Stimulated activated CD8-positive, alpha-beta memory T cell treated with anti-CD3 and anti-CD28 coated beads, Interleukin-4, amount 100 ng/mL, for 24 hours (primary cell): ENCODE data around the gene SLC44A3.
A peak's percentile ranks its signal among the peaks of the same experiment; 100 is the strongest.

Source experiments
- DNase-seq: peaks from one replicate; pipeline ENCODE4 v3.0.0-alpha.2; 2020; ENCODE audit warnings: low read depth

Gene SLC44A3, protein sequence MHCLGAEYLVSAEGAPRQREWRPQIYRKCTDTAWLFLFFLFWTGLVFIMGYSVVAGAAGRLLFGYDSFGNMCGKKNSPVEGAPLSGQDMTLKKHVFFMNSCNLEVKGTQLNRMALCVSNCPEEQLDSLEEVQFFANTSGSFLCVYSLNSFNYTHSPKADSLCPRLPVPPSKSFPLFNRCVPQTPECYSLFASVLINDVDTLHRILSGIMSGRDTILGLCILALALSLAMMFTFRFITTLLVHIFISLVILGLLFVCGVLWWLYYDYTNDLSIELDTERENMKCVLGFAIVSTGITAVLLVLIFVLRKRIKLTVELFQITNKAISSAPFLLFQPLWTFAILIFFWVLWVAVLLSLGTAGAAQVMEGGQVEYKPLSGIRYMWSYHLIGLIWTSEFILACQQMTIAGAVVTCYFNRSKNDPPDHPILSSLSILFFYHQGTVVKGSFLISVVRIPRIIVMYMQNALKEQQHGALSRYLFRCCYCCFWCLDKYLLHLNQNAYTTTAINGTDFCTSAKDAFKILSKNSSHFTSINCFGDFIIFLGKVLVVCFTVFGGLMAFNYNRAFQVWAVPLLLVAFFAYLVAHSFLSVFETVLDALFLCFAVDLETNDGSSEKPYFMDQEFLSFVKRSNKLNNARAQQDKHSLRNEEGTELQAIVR

DNA sequence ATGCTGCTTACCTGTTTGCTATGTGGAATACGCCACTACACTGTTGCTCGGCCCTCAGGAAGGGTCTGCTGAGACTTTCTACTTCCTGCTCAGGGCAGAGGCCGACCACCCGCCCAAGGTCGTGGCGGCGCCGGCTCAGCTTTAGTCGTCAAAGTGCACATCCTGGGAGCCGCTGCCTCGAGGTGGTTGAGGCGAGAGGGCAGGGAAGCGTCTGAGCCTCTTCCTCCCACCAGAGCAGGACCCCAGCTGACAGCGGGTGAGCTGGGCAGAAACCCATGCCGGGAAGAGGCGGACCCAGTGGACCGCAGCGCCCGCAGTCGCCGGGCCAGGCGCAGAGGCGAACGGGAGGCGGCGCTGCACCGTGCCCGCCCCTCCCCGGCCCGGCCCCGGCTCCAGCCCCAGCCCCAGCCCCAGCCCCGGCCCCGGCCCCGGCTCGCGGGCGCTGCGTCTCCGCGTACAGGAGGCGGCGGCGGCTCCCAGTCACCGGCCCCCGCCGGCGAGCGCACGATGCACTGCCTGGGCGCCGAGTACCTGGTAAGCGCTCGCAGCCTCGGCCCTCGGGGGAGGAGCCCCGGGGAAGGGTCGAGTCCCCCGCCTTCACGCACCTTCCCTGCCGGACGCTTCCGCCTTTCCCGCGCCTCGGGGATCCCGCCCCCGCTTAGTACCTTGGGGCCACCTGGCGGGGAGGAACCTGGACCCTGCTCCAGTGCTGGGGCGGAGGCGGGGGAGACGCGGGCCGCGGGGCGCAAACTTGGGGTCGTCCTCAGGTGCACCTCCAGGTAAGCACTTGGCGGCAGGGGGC is at the start of gene SLC44A3:
TSS of gene SLC44A3 (plus strand) at position 413 of the 802 bp plus-strand sequence. CDS start at position 508, 95 bp downstream.
- DNase-seq, result peak; percentile 12

DNA sequence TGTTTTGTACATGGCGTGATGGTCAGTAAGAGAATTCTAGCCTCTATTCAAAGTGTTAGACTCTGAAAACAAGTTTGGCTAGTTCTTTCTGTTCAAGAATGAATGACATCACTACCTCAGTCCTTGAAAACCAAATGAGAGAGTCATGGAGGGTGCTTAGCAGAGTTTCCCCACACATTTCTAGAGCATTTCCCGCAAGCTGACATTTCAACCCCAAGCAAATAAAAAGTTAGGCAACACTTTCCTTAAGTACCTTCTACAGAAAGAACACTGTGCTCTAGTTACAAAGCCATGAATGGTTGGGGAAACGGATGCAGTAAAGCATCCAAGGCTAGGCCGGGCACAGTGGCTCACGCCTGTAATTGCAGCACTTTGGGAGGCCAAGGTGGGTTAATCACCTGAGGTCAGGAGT is 47.9 kb upstream of the SLC44A3 start:
- no peak for DNase-seq

DNA sequence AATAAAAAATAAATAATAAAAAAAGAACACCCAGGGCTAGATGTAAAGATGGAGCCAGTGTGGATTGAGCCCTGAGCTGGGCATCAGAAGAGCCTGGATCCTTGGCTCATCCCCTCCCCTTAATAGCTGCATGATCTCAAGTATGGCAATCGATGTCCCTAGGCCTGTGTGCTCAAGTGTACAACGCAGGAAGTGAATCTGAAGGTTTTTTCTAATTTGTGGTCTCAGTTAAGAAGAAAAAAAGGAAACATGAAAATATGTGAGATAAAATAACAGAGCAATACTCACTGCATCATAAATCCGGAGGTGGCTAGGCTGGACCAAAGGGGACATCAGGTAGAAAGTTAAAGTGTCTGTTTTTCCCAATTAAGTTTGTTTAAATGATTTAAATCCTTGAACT is 47.3 kb upstream of the SLC44A3 start:
- no peak for DNase-seq

DNA sequence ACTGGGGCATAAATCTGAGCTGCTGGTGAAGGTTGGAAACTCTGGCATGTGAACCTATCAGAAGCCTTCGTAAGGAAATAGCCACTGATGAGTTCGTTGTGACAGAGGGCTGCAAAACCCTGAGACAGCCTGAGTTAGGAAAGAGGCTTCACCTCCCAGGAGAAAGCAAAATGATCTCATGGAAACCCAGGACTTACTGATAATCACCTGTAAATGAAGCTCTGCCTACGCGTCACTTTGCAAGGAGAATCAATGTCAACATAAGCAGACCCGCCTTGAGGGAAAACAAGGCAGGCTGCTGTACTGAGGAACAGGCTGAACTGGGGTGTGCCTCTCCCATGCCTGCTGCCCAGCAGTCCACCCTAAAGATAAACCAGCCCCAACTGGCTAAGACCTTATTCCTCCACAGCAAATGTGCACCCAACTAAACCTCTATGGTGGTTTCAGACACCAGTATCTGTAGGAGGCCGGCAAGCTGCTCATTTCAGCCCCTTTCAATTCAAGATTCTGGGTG is 46.8 kb upstream of the SLC44A3 start:
- no peak for DNase-seq

DNA sequence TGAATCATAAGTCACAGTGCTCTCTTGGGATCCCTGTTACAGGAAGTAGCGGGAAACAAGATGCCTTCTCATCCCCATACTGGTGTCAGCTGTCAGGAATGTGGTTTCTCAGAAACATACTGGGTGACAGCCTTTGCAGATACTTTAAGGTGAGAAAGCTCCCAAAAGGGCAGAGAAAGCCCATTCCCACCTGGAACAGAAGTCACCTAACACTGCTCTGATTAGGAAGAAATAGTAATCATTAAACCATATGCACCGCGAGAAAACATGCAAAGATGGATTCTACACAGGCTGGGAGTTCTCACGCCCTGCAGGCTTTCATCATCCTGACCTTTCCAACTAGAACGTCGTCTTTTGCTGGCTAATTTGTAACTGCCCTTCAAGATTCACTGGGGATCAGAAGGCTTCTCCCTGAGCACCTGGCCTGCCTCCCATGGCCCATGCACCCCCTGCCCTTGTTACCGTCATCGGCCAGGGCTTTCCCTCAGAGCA is 46.2 kb upstream of the SLC44A3 start:
- no peak for DNase-seq

DNA sequence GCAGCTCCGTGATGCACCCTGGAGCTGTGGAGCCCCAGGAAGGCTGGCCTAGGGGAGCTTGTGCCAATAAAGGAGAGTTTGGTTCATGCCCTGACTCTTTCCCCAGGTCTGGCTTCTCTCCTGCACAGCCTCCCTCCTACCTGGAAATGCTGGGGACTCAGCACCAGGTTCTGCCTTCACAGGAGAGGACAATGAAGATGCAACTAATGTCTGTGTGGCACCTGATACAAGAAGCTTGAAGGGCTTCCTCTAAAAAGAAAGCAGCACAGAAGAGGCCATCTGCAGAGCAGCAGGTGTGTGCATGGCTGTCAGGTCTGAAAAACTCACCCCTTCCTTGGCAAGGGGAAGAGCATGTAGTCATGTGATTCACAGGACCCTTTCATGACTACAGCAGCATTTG is 43.7 kb upstream of the SLC44A3 start:
- DNase-seq, result no peak

DNA sequence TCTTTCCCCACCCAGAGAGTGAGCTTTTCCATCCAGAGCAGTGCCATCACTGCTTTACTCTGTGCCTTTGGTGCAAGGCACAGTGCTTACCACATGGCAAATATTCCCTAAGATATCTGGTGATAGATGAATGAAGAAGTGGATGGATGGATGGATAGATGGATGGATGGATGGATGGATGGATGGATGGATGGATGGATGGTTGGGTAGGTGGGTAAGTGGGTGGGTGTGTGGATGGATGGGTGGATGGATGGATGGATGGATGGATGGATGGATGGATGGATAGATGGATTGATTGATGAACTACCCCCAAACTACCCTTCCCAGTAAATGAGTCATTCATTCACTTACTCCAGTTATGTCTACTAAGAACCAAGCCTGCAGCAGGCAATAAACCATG is 42.9 kb upstream of the SLC44A3 start:
- DNase-seq, result no peak

DNA sequence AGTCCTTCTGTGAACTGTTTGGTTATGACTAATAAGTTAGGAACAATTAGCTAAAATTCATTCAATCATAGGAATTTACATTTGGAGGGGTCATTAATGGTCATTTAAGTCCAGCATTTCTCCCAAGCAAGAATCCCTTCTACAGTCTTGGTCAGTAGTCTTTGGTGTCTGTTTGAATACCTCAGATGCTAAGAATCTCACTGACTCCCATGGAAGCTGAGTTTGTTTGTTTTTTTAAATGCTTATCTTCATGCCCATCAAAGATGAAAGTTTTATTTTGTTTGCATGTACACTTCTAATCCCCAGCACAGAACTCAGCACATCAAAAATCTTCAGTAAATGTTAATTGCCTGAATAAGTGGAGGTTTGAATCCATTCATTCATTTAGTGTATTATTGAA is 41.3 kb upstream of the SLC44A3 start:
- no peak for DNase-seq

DNA sequence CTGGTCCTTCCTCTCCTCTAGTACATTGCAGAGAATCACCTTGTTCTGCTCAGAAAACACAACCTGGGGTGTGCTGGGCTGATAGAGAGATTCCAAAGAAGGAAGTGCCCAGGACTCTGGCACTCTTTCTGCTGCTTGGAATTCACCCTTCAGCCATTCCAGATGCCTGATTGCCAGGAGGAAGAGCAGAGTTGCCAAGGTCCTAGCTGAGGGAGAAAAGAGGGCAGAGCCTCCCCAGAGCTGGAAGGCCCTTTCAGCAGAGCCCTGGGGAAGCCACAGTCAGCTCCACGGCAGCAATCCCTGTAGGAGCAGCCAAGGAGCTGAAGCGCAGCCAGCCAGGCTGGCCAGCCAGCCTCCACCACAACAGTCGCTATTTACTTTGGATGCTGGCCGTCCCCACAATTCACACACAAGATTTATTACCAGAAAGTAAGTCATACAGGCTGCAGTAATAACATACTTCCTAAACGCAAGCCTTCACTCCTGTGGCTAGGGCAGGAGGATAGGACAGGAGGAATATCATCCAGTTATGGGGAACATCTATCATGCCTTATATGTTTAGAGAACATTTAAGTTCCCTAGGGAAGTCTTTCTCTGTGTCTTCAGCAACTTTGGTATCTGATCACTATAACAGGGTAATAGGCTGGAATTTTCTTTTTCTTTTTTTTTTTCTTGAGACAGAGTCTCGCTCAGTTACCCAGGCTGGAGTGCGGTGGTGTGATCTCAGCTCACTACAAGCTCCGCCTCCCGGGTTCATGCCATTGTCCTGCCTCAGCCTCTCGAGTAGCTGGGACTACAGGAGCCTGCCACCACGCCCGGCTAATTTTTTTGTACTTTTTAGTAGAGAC is 36.6 kb upstream of the SLC44A3 start:
- no peak for DNase-seq

DNA sequence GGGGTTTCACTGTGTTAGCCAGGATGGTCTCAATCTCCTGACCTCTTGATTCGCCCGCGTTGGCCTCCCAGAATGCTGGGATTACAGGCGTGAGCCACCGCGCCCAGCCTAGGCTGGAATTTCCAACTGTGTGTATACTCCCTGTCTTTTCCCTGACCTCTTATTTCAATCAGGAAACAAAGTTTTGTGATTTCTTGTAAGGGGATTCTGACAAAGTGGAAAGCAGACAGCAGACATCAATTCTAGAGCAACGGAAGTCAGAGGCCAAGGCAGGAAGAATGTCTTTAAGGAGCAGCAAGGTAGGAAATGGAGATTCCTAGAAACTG is 36.0 kb upstream of the SLC44A3 start:
- no peak for DNase-seq

DNA sequence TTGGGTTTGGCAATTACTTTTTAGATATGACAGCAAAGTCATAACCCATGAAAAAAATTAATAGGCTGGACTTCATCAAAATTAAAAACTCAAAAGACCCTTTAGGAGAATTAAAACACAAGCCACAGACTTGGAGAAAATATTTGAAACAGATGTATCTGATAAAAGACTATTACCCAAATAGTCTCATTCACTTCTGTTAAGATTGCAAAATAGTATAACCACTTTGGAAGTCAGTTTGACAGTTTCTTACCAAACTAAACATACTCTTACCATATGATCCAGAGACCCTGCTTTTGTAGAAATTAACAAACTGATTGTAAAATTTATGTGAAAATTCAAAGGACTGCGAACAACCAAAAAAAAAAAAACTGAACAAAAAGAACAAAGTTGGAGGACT is 32.5 kb upstream of the SLC44A3 start:
- DNase-seq, result no peak

DNA sequence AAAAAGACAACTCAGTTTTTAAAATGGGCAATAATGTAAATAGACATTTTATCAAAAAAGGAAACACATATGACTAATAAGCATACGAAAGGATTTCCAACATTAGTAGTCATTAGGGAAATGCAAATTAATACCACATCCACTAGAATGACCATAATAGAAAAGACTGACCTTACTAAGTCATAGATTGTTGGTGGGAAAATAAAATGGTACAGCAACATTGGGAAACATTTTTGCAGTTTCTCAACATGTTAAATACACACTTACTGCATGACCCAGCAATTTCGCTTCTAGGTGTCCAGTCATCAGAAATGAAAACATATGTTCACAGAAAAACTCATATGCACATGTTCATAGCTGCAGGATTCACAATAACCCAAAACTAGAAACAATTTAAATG is 29.9 kb upstream of the SLC44A3 start:
- DNase-seq, result no peak

DNA sequence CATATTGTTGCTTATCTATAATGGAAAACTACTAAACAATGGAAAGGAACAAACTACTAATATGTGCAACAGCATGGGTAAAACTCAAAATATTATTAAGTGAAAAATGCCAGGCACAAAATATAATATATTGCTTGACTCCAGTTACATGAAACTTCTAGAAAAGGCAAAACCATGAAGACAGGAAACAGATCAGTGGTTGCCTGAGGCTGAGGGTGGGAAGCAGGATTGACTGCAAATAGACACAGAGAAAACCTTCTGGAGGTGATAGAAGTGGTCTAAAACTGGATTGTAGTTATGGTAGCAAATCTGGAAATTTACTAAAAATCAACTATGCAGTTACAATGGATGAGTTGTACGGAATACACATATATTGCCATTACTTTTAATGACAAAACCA is 29.5 kb upstream of the SLC44A3 start:
- DNase-seq, result no peak

DNA sequence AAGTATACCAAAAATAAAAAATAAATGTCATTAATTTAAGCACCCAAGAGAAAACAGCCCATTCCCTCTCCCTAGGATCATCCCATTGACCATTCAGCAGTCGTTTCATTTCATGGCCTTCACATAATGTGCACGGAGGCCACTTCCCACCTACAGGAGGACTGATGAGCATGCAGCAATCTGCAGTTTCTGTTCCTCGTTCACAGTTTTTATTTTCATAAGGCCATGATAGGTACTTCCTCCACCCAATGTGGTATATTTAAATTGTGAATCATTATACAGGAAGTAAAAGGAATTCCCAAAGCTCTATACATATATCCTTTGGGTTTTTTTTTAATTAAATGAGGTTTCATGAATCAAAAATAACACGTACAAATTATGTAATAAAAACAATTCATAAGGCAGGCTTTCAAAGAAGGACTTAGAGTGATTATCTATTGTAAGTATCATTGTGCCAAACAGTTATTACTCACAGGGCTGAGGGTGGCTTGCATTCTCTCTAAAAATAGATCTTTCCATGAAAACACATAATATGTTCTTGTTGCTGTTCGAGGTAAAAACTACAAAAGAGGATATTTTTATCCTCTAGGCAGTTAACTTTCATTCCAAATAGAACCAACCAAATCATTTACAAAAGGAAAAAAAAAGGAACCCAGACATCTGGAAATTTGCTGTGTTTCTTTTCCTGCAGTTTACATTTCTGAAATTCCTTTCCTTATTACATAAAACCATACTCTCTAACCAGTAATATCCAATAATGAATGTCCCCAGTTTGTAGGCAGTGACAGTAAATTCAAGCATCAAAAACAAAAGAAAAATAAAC is 27.5 kb upstream of the SLC44A3 start:
- no peak for DNase-seq

DNA sequence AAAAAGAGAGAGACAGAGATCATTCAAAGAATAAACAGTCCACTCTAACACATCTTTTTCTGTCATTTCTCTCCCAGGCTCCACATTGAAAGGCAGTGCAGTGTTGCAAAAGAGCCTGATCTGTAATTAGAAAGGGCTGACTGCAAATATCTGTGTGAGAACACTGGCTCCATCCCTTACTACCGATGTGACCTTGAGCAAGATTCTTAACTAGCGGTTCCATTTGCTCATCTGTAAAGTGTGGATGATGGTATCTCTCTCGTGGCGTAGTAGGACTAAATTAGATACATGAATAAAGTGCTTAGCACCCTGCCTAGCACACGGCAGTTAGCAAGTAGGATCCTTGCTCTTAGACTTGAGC is 26.9 kb upstream of the SLC44A3 start:
- no peak for DNase-seq

DNA sequence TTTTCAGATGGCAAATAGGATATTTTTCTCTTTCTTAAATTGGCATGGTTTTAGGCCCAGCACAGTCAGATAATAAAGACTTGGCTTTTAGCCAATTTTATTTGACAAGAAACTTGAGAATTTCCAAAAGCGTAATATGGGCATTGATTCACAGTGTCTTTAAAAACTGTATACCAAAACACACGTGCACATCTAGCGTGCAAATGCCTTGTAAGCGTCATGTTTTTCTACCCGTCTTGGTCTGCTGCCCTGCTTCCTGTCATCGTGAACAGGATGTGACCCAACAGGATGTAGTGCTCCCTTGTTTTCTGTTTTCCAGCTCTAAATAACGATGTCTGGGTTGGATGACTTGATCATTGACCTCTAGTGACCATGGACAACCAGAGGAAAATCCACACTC is 24.7 kb upstream of the SLC44A3 start:
- DNase-seq, result no peak

DNA sequence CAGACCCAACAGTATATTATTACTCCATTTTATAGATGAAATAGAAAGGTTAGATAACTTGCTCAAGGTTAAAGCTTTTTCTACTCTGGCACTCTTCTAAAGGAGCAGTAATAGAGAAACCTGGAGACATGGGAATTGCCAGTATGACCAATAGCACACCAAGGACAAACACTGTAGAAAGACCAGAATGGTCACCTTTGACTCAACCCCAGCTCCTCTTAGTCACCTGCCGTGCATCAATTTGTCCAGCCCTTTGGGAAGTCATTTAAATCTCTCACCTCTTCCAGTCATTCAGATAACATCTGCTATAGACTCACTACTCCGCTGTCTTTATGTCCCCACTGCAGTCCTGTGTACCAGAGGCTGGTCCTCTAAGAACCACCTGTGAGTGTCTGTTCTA is 23.9 kb upstream of the SLC44A3 start:
- DNase-seq, result no peak

DNA sequence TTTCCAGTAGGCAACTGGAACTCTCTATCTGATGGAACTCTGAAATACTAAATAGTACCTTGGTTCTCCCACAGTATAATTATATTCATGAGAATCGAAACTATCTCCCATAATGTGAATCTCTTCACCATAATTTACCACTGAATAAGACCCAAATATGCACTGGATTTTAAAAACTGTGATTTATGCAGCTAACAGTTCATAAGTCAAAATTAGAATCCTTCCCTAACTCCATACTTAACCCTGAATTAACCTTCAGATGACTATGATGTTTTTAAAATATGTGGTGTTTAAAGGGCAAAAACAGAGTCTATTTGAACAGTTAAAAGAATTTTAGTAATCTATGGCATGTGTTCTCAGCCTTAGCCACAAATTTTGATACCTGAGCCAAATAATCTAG is 22.9 kb upstream of the SLC44A3 start:
- no peak for DNase-seq

DNA sequence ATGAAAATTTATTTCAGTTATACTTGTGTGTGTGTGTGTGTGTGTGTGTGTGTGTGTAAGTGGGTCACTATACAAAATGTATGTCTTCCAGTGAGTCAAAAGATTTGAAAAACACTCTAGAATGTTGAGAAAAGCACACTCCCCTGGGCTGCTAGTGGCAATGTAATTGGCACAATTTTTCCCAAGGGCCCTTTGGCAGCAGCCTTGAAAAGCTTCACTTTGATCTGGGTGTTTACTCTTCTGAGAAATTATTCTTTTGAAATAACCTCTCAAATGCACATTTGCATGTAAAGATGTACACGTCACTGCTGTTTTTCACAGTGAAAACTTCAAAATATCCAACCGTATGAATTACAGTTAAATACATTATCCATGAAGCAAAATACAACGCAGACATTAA is 22.1 kb upstream of the SLC44A3 start:
- no peak for DNase-seq

DNA sequence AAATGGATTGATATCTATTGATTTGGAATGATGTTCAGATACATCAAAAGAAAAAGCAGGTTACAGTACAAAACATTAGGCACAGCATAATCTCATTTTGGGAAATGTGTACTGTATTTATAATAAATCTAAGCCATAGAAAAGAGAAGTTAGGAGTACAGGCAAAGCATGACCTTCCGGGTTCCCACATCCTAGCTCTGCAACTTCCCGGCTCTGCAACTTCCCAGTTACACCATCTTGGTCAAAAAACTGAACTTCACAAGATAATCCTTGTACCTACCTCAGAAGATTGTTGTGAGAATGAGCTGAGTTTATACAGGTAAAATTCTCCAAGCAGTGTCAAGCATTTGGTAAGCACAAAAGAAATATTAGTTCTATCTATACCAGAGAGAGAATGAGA is 21.7 kb upstream of the SLC44A3 start:
- DNase-seq, result no peak

DNA sequence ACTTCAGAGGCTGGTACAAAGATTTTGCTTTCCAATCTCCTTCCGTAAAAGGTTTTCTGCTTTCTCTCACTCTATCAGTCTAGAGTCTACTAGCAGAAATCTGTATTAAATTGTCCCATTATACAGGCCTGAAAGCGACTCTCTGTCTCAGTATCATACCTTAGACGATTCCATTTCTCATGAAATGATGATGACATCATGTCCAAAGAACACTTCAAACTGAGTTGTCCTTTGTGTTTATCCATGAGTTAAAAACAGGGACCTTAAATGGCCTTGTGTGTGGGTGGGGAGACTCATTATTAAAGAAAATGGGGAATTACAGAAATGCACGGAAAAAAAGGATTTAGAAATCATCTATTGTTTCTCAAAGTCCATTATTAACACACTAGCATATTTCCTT is 21.0 kb upstream of the SLC44A3 start:
- DNase-seq, result no peak
